GM21737 (cell line): ENCODE results near the gene PTRHD1.

ENCODE experiments used
- ATAC-seq: cut with Tn5 transposase; IDR thresholded peaks from one replicate; pipeline ENCODE4 v1.9.1; 2021; ENCODE audit warnings: mild to moderate bottlenecking, moderate library complexity; ENCODE audit not compliant: unreplicated experiment

The PTRHD1 gene

GRCh38 chr2:24830786-24831185 lies 37.6 kb upstream of the PTRHD1 start:
- no peak for ATAC-seq

- no peak for ATAC-seq
Observed at GRCh38 chr2:24830351-24830750, 37.2 kb upstream of the PTRHD1 start.

GRCh38 chr2:24828238-24828996 lies 35.2 kb upstream of the PTRHD1 start:
- ATAC-seq, result no peak

GRCh38 chr2:24827321-24828237 lies 34.4 kb upstream of the PTRHD1 start:
- ATAC-seq, result no peak

- ATAC-seq, result no peak
Observed at GRCh38 chr2:24826773-24827145, 33.6 kb upstream of the PTRHD1 start.

- no peak for ATAC-seq
Observed at GRCh38 chr2:24825883-24826772, 32.9 kb upstream of the PTRHD1 start.

GRCh38 chr2:24824966-24825882 lies 32.0 kb upstream of the PTRHD1 start:
- ATAC-seq, result no peak

GRCh38 chr2:24824071-24824588 lies 30.9 kb upstream of the PTRHD1 start:
- ATAC-seq, result no peak

GRCh38 chr2:24822049-24822706 lies 29.0 kb upstream of the PTRHD1 start:
- no peak for ATAC-seq

- ATAC-seq, result no peak
Observed at GRCh38 chr2:24821433-24821891, 28.3 kb upstream of the PTRHD1 start.

GRCh38 chr2:24820598-24821432 lies 27.6 kb upstream of the PTRHD1 start:
- no peak for ATAC-seq

GRCh38 chr2:24820175-24820513 lies 27.0 kb upstream of the PTRHD1 start:
- ATAC-seq, result no peak

- no peak for ATAC-seq
Observed at GRCh38 chr2:24819442-24820174, 26.4 kb upstream of the PTRHD1 start.

- no peak for ATAC-seq
Observed at GRCh38 chr2:24818721-24819167, 25.6 kb upstream of the PTRHD1 start.

- no peak for ATAC-seq
Observed at GRCh38 chr2:24816884-24817283, 23.7 kb upstream of the PTRHD1 start.

GRCh38 chr2:24816404-24816803 lies 23.2 kb upstream of the PTRHD1 start:
- no peak for ATAC-seq

- ATAC-seq, result no peak
Observed at GRCh38 chr2:24815171-24815570, 22.0 kb upstream of the PTRHD1 start.

GRCh38 chr2:24814516-24814915 lies 21.3 kb upstream of the PTRHD1 start:
- ATAC-seq, result no peak
